GM23248 (cell line): Measurements from ENCODE around the gene OR1A2.

Experiments
- EZH2 ChIP-seq: fragments of 200-600 bp; sonication (generic); IDR thresholded peaks from 2 replicates; pipeline ENCODE4 v1.6.1; 2018; ENCODE audit warnings: antibody characterized with exemption, mild to moderate bottlenecking; ENCODE audit not compliant: insufficient read depth, poor library complexity, severe bottlenecking
- EZH2phosphoT487 ChIP-seq: fragments of 200-600 bp; sonication (generic); IDR thresholded peaks from 2 replicates; pipeline ENCODE4 v1.6.1; 2018; ENCODE audit warnings: antibody characterized with exemption, moderate library complexity, mild to moderate bottlenecking, low read depth; ENCODE audit not compliant: insufficient read depth

DNA sequence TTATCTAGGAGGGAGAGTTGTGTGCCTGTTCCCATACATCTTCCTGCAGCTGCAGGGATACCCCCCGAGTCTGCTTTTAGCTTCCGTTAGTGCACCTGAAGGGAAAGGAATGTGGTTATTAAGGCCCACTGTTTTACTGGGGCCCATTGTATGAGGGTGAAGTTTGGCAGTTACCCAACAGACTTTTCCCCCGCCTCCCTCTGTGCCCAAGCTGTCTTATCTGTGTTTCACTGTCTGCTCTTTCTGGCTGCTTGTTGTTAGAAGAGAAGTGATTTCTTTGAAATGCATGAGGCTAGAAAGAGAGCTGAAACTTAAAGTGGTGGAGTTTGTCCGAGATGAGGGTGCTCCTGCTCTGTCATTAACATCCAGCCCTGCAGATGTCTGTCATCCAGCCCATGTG, 7.4 kb upstream of the OR1A2 start:
- TF ChIP-seq EZH2 (no peak), EZH2phosphoT487 (no peak)
